Liver (tissue), 9 donors: ENCODE data around the gene SKI. TPM values are rescaled to one million over a fixed set of nuclear protein-coding genes. Genes with fewer than 3 reads are reported as not detected.

Experiments
- DNase-seq: peaks from one replicate; pipeline ENCODE4 v3.0.0-alpha.2; 2017; ENCODE audit warnings: low spot score
- H3K27ac ChIP-seq, 2 donors: one replicate each; pipeline ENCODE4 v1.7.0; 2013; ENCODE audit warnings: inconsistent platforms in 2 of 2, low read length in 2 of 2, control low read depth in 1 of 2, low read depth in 1 of 2, mild to moderate bottlenecking in 1 of 2
- H3K27me3 ChIP-seq, 4 donors: one replicate each; pipeline versions ENCODE4 v1.6.1 to v1.7.0; 2013; ENCODE audit warnings: low read length in 3 of 4, inconsistent platforms in 1 of 4, mild to moderate bottlenecking in 1 of 4, moderate library complexity in 1 of 4; ENCODE audit not compliant: control insufficient read depth in 4 of 4, insufficient read depth in 4 of 4
- H3K36me3 ChIP-seq, 4 donors: one replicate each; pipeline versions ENCODE4 v1.6.1 to v1.7.0; 2013; ENCODE audit warnings: low read length in 3 of 4, mild to moderate bottlenecking in 3 of 4, low read depth in 1 of 4, moderate library complexity in 1 of 4; ENCODE audit not compliant: control insufficient read depth in 4 of 4, insufficient read depth in 3 of 4
- H3K4me1 ChIP-seq, 4 donors: one replicate each; pipeline versions ENCODE4 v1.6.1 to v1.7.0; 2013; ENCODE audit warnings: low read length in 3 of 4, mild to moderate bottlenecking in 3 of 4, moderate library complexity in 1 of 4; ENCODE audit not compliant: control insufficient read depth in 4 of 4, insufficient read depth in 4 of 4
- H3K4me3 ChIP-seq, 3 donors: one replicate each; pipeline versions ENCODE4 v1.6.1 to v1.7.0; 2013; ENCODE audit warnings: low read length in 3 of 3, control low read depth in 1 of 3, low read depth in 1 of 3, mild to moderate bottlenecking in 1 of 3
- H3K9ac ChIP-seq, 2 donors: one replicate each; pipeline ENCODE4 v1.7.0; 2013; ENCODE audit warnings: low read length in 2 of 2, mild to moderate bottlenecking in 2 of 2, moderate library complexity in 2 of 2, control low read depth in 1 of 2, low read depth in 1 of 2
- H3K9me3 ChIP-seq, 4 donors: one replicate each; pipeline versions ENCODE4 v1.6.1 to v1.7.0; 2013; ENCODE audit warnings: low read length in 3 of 4; ENCODE audit not compliant: control insufficient read depth in 4 of 4
- EGR1 ChIP-seq, 2 donors: IDR thresholded peaks; 2 replicates each; pipeline ENCODE4 v1.6.1; 2016 to 2018; ENCODE audit warnings: antibody characterized with exemption in 2 of 2, low read depth in 2 of 2
- FOXA1 ChIP-seq: IDR thresholded peaks from 2 replicates; pipeline ENCODE4 v1.6.1; 2016; ENCODE audit warnings: antibody characterized with exemption
- FOXA2 ChIP-seq: IDR thresholded peaks from 2 replicates; pipeline ENCODE4 v1.6.1; 2016; ENCODE audit warnings: antibody characterized with exemption
- GABPA ChIP-seq, 2 donors: IDR thresholded peaks in 1 of 2; conservative IDR thresholded peaks in 1 of 2; 2 replicates each; pipeline ENCODE4 v1.6.1; 2016; ENCODE audit warnings: antibody characterized with exemption in 2 of 2, mild to moderate bottlenecking in 1 of 2, moderate library complexity in 1 of 2
- HNF4A ChIP-seq, 2 donors: conservative IDR thresholded peaks; 2 replicates each; pipeline ENCODE4 v1.6.1; 2016; ENCODE audit warnings: antibody characterized with exemption in 2 of 2, mild to moderate bottlenecking in 2 of 2
- HNF4G ChIP-seq: IDR thresholded peaks from 2 replicates; pipeline ENCODE4 v1.6.1; 2016; ENCODE audit warnings: antibody characterized with exemption
- JUND ChIP-seq, 2 donors: IDR thresholded peaks; 2 replicates each; pipeline ENCODE4 v1.6.1; 2016; ENCODE audit warnings: antibody characterized with exemption in 2 of 2
- NR2F2 ChIP-seq: IDR thresholded peaks from 2 replicates; pipeline ENCODE4 v1.6.1; 2016; ENCODE audit warnings: antibody characterized with exemption
- RAD21 ChIP-seq, 2 donors: IDR thresholded peaks; 2 replicates each; pipeline ENCODE4 v1.6.1; 2016; ENCODE audit warnings: antibody characterized with exemption in 2 of 2, mild to moderate bottlenecking in 2 of 2
- RXRA ChIP-seq, 2 donors: IDR thresholded peaks; 2 replicates each; pipeline ENCODE4 v1.6.1; 2017 to 2018; ENCODE audit warnings: antibody characterized with exemption in 2 of 2, mild to moderate bottlenecking in 1 of 2
- SP1 ChIP-seq: IDR thresholded peaks from 2 replicates; pipeline ENCODE4 v1.6.1; 2018; ENCODE audit warnings: antibody characterized with exemption, mild to moderate bottlenecking
- TAF1 ChIP-seq: conservative IDR thresholded peaks from 2 replicates; pipeline ENCODE4 v1.6.1; 2016; ENCODE audit warnings: antibody characterized with exemption, mild to moderate bottlenecking
- YY1 ChIP-seq: IDR thresholded peaks from 2 replicates; pipeline ENCODE4 v1.6.1; 2016; ENCODE audit warnings: antibody characterized with exemption, mild to moderate bottlenecking
- WGBS: extraction: QIAGEN DNeasy Blood & Tissue Kit; methylation state at CpG from one replicate; pipeline ENCODE4 v1.1.7; 2013; 5-methylcytosine and 5-hydroxymethylcytosine counted together
- polyA plus RNA-seq, 2 donors: library from polyadenylated mRNA; stranded (reverse) in 1 of 2; unstranded in 1 of 2; fragments of 200-250 nt in 1 of 2; fragments of >200 nt in 1 of 2; fragmentation: Nextera tagmentation in 1 of 2; extraction: Ambion mirVana in 1 of 2; gene quantifications; one replicate each; pipeline versions ENCODE4 v1.2.1 to v1.2.3, GENCODE V29; 2013 to 2015
- total RNA-seq, 2 donors: library from RNA; depleted of rRNA; stranded (reverse); fragments of >200 nt; gene quantifications; one replicate each; pipeline ENCODE4 v1.2.3, GENCODE V29; 2014
- TF ChIP-seq, protein P1 (sequence below): IDR thresholded peaks from 2 replicates; pipeline ENCODE4 v1.6.1; 2016; ENCODE audit warnings: antibody characterized with exemption, mild to moderate bottlenecking
- TF ChIP-seq, protein P2 (sequence below): IDR thresholded peaks from 2 replicates; pipeline ENCODE4 v1.6.1; 2016; ENCODE audit warnings: antibody characterized with exemption
- TF ChIP-seq, protein P3 (sequence below): IDR thresholded peaks from 2 replicates; pipeline ENCODE4 v1.6.1; 2016; ENCODE audit warnings: antibody characterized with exemption
- TF ChIP-seq, protein P4 (sequence below): fragments of 150-350 bp; IDR thresholded peaks from 2 replicates; pipeline ENCODE4 v1.5.1; 2017; ENCODE audit warnings: improper control_type of control experiment, low read depth, low read length; ENCODE audit not compliant: missing input control
- TF ChIP-seq, protein P5 (sequence below): IDR thresholded peaks from 2 replicates; pipeline ENCODE4 v1.6.1; 2016; ENCODE audit warnings: antibody characterized with exemption
- donor health status: healthy.
- donor health status: healthy.
- donor health status: healthy.
- donor health status: healthy.
- donor health status: healthy.

SKI gene
- total and polyA plus RNA-seq, 4 donors = 3.2 to 21.3 (median 19.5) TPM

DNA sequence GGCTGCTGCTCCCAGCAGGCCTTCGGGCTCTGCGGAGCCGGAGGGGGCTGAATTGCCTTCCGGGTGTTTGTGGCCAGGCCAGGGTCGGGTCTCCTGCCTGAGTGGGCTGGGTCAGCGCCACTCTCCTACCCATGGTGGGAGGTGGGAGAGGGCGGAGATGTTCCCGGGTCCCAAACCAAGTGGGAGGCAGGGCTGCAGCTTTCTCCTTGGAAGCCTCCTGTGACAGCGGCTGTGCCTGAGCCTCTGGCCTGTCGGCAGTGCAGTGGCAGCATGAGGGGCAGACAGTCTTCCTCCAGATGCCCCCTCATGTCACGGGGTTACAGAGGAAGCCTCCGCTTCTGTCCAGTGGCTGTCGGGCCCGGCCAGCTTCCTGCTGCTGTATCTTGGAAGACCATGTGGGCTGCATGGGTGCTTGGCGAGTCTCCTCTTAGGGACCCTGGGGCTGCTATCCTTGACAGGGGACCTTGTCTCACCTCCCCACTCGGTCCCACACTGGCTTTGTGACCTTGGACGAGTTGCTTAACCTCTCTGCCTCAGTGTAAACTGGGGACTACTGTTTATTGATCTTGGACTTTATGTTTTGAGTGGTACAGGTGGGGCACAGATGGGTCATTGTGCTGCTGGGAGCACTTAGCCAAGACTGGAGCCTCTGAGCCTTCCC is 4.3 kb downstream of the SKI start:
- 33% methylated on average over 17 of the region's 17 CpGs for WGBS
- Histone ChIP-seq H3K9ac (peak overlapping the region; percentile 2 to 13), H3K4me3 (peak overlapping the region; percentile 6 to 82 (median 26)), H3K9me3 (no peaks in the 10 kb centered on the region), H3K4me1 (peaks cover 42 to 75% (median 59%) of the 10 kb centered on the region in 4 donors), H3K27me3 (no peaks in the 10 kb centered on the region), H3K27ac (peak overlapping the region; percentile 91 to 93), H3K36me3 (no peaks in the 10 kb centered on the region)
- TF ChIP-seq GABPA (IDR thresholded peaks at IDR 0.05 in 1 of 2, conservative IDR thresholded peaks at IDR 0.05 in 1 of 2) (peak in 1 of 2 donors; percentile 2), RXRA (IDR thresholded peaks at IDR 0.05) (peak in 1 of 2 donors; percentile 59), JUND (IDR thresholded peaks at IDR 0.05) (no peak), HNF4A (conservative IDR thresholded peaks at IDR 0.05) (peak; percentile 35 to 47)
- no peak for DNase-seq

DNA sequence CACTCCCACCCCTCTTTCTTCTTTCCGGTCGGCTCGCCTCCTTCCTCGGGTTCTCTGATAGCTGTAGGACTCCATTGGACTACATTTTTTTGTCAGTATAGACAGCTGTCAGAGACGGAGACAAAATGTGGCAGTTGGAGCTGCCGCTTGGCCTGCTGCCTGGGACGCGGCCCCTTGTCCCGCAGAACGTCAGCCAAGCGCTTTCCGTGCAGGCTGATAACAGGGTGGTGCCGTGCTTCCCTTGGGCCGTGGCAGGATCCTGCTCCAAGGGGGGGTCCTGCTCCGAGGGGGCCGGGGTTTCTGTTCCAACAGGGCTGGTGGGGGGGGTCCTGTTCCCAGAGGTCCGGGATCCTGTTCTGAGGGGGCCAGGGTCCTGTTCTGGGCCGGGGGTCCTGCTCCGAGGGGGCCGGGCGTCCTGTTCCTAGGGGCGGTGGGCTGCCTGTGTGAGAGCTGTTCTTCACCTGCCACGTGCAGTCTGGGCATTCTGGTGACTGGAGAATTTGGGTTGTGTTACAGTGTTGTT is 4.9 kb downstream of the SKI start:
- no peaks in the 10 kb centered on the region for H3K36me3 ChIP-seq

More for the DNA sequence above, 4.9 kb downstream of the SKI start:
- peak overlapping the region; percentile 6 to 35 (median 26) for H3K4me3 ChIP-seq
- no peaks in the 10 kb centered on the region for H3K27me3 ChIP-seq
- no peak for DNase-seq
- peak overlapping the region; percentile 91 to 93 for H3K27ac ChIP-seq
- TF ChIP-seq RXRA (IDR thresholded peaks at IDR 0.05) (no peak), NR2F2 (no peak), HNF4A (conservative IDR thresholded peaks at IDR 0.05) (peak in 1 of 2 donors; percentile 4), TAF1 (no peak), FOXA2 (no peak), HNF4G (no peak), JUND (IDR thresholded peaks at IDR 0.05) (no peak), YY1 (no peak), SP1 (peak; percentile 22), FOXA1 (no peak), GABPA (IDR thresholded peaks at IDR 0.05 in 1 of 2, conservative IDR thresholded peaks at IDR 0.05 in 1 of 2) (no peak), EGR1 (IDR thresholded peaks at IDR 0.05; ENCODE audit: low read depth in 2 of 2) (no peak), RAD21 (IDR thresholded peaks at IDR 0.05) (peak in 1 of 2 donors; percentile 10)
- TF ChIP-seq, protein P1, sequence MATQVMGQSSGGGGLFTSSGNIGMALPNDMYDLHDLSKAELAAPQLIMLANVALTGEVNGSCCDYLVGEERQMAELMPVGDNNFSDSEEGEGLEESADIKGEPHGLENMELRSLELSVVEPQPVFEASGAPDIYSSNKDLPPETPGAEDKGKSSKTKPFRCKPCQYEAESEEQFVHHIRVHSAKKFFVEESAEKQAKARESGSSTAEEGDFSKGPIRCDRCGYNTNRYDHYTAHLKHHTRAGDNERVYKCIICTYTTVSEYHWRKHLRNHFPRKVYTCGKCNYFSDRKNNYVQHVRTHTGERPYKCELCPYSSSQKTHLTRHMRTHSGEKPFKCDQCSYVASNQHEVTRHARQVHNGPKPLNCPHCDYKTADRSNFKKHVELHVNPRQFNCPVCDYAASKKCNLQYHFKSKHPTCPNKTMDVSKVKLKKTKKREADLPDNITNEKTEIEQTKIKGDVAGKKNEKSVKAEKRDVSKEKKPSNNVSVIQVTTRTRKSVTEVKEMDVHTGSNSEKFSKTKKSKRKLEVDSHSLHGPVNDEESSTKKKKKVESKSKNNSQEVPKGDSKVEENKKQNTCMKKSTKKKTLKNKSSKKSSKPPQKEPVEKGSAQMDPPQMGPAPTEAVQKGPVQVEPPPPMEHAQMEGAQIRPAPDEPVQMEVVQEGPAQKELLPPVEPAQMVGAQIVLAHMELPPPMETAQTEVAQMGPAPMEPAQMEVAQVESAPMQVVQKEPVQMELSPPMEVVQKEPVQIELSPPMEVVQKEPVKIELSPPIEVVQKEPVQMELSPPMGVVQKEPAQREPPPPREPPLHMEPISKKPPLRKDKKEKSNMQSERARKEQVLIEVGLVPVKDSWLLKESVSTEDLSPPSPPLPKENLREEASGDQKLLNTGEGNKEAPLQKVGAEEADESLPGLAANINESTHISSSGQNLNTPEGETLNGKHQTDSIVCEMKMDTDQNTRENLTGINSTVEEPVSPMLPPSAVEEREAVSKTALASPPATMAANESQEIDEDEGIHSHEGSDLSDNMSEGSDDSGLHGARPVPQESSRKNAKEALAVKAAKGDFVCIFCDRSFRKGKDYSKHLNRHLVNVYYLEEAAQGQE = no peak
- TF ChIP-seq, protein P2, sequence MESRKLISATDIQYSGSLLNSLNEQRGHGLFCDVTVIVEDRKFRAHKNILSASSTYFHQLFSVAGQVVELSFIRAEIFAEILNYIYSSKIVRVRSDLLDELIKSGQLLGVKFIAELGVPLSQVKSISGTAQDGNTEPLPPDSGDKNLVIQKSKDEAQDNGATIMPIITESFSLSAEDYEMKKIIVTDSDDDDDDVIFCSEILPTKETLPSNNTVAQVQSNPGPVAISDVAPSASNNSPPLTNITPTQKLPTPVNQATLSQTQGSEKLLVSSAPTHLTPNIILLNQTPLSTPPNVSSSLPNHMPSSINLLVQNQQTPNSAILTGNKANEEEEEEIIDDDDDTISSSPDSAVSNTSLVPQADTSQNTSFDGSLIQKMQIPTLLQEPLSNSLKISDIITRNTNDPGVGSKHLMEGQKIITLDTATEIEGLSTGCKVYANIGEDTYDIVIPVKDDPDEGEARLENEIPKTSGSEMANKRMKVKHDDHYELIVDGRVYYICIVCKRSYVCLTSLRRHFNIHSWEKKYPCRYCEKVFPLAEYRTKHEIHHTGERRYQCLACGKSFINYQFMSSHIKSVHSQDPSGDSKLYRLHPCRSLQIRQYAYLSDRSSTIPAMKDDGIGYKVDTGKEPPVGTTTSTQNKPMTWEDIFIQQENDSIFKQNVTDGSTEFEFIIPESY = no peak
- TF ChIP-seq, protein P3, sequence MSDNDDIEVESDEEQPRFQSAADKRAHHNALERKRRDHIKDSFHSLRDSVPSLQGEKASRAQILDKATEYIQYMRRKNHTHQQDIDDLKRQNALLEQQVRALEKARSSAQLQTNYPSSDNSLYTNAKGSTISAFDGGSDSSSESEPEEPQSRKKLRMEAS = no peak
- TF ChIP-seq, protein P4, sequence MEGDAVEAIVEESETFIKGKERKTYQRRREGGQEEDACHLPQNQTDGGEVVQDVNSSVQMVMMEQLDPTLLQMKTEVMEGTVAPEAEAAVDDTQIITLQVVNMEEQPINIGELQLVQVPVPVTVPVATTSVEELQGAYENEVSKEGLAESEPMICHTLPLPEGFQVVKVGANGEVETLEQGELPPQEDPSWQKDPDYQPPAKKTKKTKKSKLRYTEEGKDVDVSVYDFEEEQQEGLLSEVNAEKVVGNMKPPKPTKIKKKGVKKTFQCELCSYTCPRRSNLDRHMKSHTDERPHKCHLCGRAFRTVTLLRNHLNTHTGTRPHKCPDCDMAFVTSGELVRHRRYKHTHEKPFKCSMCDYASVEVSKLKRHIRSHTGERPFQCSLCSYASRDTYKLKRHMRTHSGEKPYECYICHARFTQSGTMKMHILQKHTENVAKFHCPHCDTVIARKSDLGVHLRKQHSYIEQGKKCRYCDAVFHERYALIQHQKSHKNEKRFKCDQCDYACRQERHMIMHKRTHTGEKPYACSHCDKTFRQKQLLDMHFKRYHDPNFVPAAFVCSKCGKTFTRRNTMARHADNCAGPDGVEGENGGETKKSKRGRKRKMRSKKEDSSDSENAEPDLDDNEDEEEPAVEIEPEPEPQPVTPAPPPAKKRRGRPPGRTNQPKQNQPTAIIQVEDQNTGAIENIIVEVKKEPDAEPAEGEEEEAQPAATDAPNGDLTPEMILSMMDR = no peak
- TF ChIP-seq, protein P5, sequence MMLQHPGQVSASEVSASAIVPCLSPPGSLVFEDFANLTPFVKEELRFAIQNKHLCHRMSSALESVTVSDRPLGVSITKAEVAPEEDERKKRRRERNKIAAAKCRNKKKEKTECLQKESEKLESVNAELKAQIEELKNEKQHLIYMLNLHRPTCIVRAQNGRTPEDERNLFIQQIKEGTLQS = no peak
- H3K9ac ChIP-seq = peak overlapping the region in 1 of 2 donors; percentile 13
- 37% methylated on average over 23 of the region's 23 CpGs for WGBS
- no peaks in the 10 kb centered on the region for H3K9me3 ChIP-seq
- H3K4me1 ChIP-seq = peaks cover 46 to 80% (median 63%) of the 10 kb centered on the region in 4 donors
